ENCODE results near the gene TSTD1. TPM values are rescaled to one million over a fixed set of nuclear protein-coding genes. Genes with fewer than 3 reads are reported as not detected.

The TSTD1 gene
- total RNA-seq, 1 donor from 2014 or later, result 13.4 TPM

GRCh38 chr1:161044535-161044907 is 5.8 kb upstream of the TSTD1 start:
- peak overlapping the region; percentile 99 for H3K27ac ChIP-seq (replicated peaks)
- no peak for TF ChIP-seq CTCF (IDR thresholded peaks at IDR 0.05; ENCODE audit: borderline replicate concordance)
- H3K9me3 ChIP-seq (replicated peaks), result no peaks in the 10 kb centered on the region
- intact Hi-C loops (cut with micrococcal nuclease), result no loop called here
- peaks cover 38% of the 10 kb centered on the region for H3K36me3 ChIP-seq
- peak overlapping the region; percentile 93 for H3K4me3 ChIP-seq
- DNase-seq, result no peak
- no peaks in the 10 kb centered on the region for H3K27me3 ChIP-seq (ENCODE audit: low read depth)
- peaks cover 38% of the 10 kb centered on the region for H3K4me1 ChIP-seq

GRCh38 chr1:161039546-161039945 is 782 bp upstream of the TSTD1 start:
- intact Hi-C loops (cut with micrococcal nuclease), result no loop called here
- H3K4me3 ChIP-seq, result no peak overlapping the region
- H3K9me3 ChIP-seq (replicated peaks), result no peaks in the 10 kb centered on the region
- no peak for DNase-seq
- TF ChIP-seq CTCF (IDR thresholded peaks at IDR 0.05; ENCODE audit: borderline replicate concordance), result no peak
- H3K4me1 ChIP-seq, result peaks cover 33% of the 10 kb centered on the region
- no peak overlapping the region for H3K27ac ChIP-seq (replicated peaks)
- H3K36me3 ChIP-seq, result peaks cover 50% of the 10 kb centered on the region
- H3K27me3 ChIP-seq (ENCODE audit: low read depth), result no peaks in the 10 kb centered on the region

- no peaks in the 10 kb centered on the region for H3K9me3 ChIP-seq (replicated peaks)
- H3K4me1 ChIP-seq, result peaks cover 29% of the 10 kb centered on the region
- DNase-seq, result no peak
- peaks cover 50% of the 10 kb centered on the region for H3K36me3 ChIP-seq
- intact Hi-C loops (cut with micrococcal nuclease), result no loop called here
- peak overlapping the region; percentile 12 for H3K27ac ChIP-seq (replicated peaks)
- no peak for TF ChIP-seq CTCF (IDR thresholded peaks at IDR 0.05; ENCODE audit: borderline replicate concordance)
- H3K4me3 ChIP-seq, result peak overlapping the region; percentile 68
- H3K27me3 ChIP-seq (ENCODE audit: low read depth), result no peaks in the 10 kb centered on the region
Observed at GRCh38 chr1:161039154-161039545, 386 bp upstream of the TSTD1 start.

- H3K9me3 ChIP-seq (replicated peaks), result no peaks in the 10 kb centered on the region
- peaks cover 19% of the 10 kb centered on the region for H3K4me1 ChIP-seq
- intact Hi-C loops (cut with micrococcal nuclease), result no loop called here
- H3K27me3 ChIP-seq (ENCODE audit: low read depth), result no peaks in the 10 kb centered on the region
- TF ChIP-seq CTCF (IDR thresholded peaks at IDR 0.05; ENCODE audit: borderline replicate concordance), result no peak
- peak overlapping the region; percentile 68 for H3K4me3 ChIP-seq
- no peak for DNase-seq
- peaks cover 46% of the 10 kb centered on the region for H3K36me3 ChIP-seq
- H3K27ac ChIP-seq (replicated peaks), result no peak overlapping the region
Observed at GRCh38 chr1:161037661-161038522, 872 bp downstream of the TSTD1 start.

GRCh38 chr1:161033751-161034150 is 5.0 kb downstream of the TSTD1 start:
- intact Hi-C loops (cut with micrococcal nuclease), result no loop called here
- TF ChIP-seq CTCF (IDR thresholded peaks at IDR 0.05; ENCODE audit: borderline replicate concordance), result no peak
- peaks cover 20% of the 10 kb centered on the region for H3K4me1 ChIP-seq
- no peaks in the 10 kb centered on the region for H3K9me3 ChIP-seq (replicated peaks)
- no peak overlapping the region for H3K27ac ChIP-seq (replicated peaks)
- no peaks in the 10 kb centered on the region for H3K27me3 ChIP-seq (ENCODE audit: low read depth)
- H3K4me3 ChIP-seq, result no peak overlapping the region
- peaks cover 8% of the 10 kb centered on the region for H3K36me3 ChIP-seq
- DNase-seq, result no peak

Data from left ventricle myocardium inferior (tissue), 1 donor.